Measurements from ENCODE around the gene DNAI2. TPM values are rescaled to one million over a fixed set of nuclear protein-coding genes. Genes with fewer than 3 reads are reported as not detected.

Gene DNAI2
- polyA plus RNA-seq, 1 donor = 0.07 TPM

DNA sequence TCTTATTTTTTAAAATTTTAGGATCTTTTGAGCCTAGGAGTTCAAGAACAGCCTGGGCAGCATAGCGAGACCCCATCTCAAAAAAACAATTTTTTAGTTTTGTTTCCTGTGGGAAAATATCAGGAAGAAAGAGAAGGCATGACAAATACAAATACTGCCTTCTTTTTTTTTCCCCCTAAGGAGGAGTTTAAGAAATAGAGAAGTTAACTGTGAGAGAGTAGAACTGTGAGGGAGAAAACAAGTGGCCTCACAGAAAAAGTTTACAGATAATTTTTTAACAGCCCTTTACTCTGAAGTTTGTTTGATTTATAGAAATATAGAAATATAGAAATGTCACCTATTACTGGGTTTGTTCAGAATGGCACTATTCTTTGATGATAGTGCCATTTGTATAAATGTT, 39.5 kb upstream of the DNAI2 start:
- 83% methylated on average over 1 of the region's 1 CpG for WGBS (ENCODE audit: insufficient coverage, low lambda C conversion rate)
- Histone ChIP-seq H3K27ac (ENCODE audit: low read length) (no peak overlapping the region), H3K27me3 (ENCODE audit: control insufficient read depth, insufficient read depth, low read length) (no peaks in the 10 kb centered on the region), H3K9me3 (ENCODE audit: control insufficient read depth, low read depth, low read length) (no peaks in the 10 kb centered on the region), H3K4me1 (ENCODE audit: control insufficient read depth, insufficient read depth, low read length) (no peaks in the 10 kb centered on the region), H3K36me3 (ENCODE audit: control insufficient read depth, insufficient read depth, low read length) (peaks cover 59% of the 10 kb centered on the region), H3K4me3 (ENCODE audit: low read length) (no peak overlapping the region)
- DNase-seq = no peak

DNA sequence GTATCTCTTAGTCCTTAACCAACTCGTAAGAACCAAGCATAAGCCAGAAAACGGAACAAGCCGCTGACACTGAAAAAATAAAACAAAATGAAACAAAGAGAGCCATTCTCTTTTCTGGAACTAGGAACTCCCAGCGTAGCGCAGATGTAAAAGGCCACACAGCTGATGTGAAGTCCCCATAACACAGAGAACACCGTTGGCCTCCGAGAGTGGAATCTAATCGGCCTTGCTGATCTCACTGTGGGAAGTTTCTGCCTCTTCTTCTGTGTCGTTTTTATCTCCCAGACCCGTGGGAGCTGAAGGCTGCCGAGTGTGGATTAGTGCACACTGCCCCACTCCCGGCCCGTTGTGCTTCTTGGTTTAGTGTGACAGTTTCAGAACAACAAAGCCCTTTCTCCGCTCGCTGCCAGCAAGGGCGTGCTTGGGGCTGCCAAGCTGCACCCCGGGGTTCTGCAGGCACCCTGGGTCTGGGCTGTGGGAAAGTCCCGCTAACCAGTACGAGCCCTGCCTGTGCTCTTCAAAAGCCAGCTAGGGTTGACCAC, 38.9 kb upstream of the DNAI2 start:
- no peak overlapping the region for H3K4me3 ChIP-seq (ENCODE audit: low read length)
- peaks cover 61% of the 10 kb centered on the region for H3K36me3 ChIP-seq (ENCODE audit: control insufficient read depth, insufficient read depth, low read length)
- H3K27ac ChIP-seq (ENCODE audit: low read length) = no peak overlapping the region
- no peaks in the 10 kb centered on the region for H3K9me3 ChIP-seq (ENCODE audit: control insufficient read depth, low read depth, low read length)
- no peaks in the 10 kb centered on the region for H3K27me3 ChIP-seq (ENCODE audit: control insufficient read depth, insufficient read depth, low read length)
- no peak for DNase-seq
- no peaks in the 10 kb centered on the region for H3K4me1 ChIP-seq (ENCODE audit: control insufficient read depth, insufficient read depth, low read length)
- 60% methylated on average over 1 of the region's 19 CpGs for WGBS (ENCODE audit: insufficient coverage, low lambda C conversion rate)

DNA sequence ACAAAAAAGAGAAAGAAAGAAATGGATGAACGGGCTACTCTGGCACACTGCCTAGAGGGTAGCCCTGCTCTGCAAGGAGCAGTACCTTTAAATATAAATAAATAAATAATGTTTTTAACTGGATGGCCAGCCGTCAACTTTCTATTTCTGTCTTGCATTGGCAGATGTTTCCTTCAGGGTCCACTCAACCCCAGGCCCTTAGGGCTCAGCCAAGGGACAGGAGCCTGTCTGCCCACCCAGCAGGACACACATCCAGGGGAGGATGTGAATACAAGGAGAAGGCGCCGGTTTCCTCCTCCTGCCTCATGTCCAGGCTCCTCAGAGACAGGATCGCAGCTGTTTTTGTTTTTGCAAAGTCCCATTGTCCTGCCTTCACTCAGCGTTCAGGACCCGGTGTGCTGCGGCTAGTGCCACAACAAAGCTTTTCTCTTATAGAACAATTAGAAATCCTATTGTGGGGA, 38.1 kb upstream of the DNAI2 start:
- no peak for DNase-seq
- Histone ChIP-seq H3K4me3 (ENCODE audit: low read length) (no peak overlapping the region), H3K27ac (ENCODE audit: low read length) (no peak overlapping the region), H3K36me3 (ENCODE audit: control insufficient read depth, insufficient read depth, low read length) (peaks cover 56% of the 10 kb centered on the region), H3K4me1 (ENCODE audit: control insufficient read depth, insufficient read depth, low read length) (no peaks in the 10 kb centered on the region), H3K27me3 (ENCODE audit: control insufficient read depth, insufficient read depth, low read length) (no peaks in the 10 kb centered on the region), H3K9me3 (ENCODE audit: control insufficient read depth, low read depth, low read length) (no peaks in the 10 kb centered on the region)
- no CpG with 5 or more reads among the region's 8 CpGs for WGBS (ENCODE audit: insufficient coverage, low lambda C conversion rate)

DNA sequence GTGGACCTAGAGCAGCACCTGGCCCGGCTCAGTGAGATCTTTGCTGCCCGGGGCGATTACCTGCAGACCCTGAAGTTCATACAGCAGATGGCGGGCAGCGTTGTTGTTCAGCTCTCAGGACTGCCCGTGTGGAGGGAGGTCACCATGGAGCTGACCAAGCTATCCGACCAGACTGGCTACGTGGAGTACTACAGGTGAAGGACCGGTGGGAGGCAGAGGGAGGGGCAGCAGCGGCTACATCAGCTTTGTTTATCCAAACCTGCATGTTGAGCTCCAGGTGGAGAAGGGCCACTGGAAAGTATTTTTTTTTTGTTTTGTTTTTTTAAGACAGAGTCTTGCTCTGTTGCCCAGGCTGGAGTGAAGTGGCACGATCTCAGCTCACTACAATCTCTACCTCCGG, 36.7 kb upstream of the DNAI2 start:
- H3K27ac ChIP-seq (ENCODE audit: low read length) = no peak overlapping the region
- H3K27me3 ChIP-seq (ENCODE audit: control insufficient read depth, insufficient read depth, low read length) = no peaks in the 10 kb centered on the region
- no peak for DNase-seq
- H3K4me1 ChIP-seq (ENCODE audit: control insufficient read depth, insufficient read depth, low read length) = no peaks in the 10 kb centered on the region
- 72% methylated on average over 2 of the region's 12 CpGs for WGBS (ENCODE audit: insufficient coverage, low lambda C conversion rate)
- no peaks in the 10 kb centered on the region for H3K9me3 ChIP-seq (ENCODE audit: control insufficient read depth, low read depth, low read length)
- no peak overlapping the region for H3K4me3 ChIP-seq (ENCODE audit: low read length)
- peaks cover 44% of the 10 kb centered on the region for H3K36me3 ChIP-seq (ENCODE audit: control insufficient read depth, insufficient read depth, low read length)

DNA sequence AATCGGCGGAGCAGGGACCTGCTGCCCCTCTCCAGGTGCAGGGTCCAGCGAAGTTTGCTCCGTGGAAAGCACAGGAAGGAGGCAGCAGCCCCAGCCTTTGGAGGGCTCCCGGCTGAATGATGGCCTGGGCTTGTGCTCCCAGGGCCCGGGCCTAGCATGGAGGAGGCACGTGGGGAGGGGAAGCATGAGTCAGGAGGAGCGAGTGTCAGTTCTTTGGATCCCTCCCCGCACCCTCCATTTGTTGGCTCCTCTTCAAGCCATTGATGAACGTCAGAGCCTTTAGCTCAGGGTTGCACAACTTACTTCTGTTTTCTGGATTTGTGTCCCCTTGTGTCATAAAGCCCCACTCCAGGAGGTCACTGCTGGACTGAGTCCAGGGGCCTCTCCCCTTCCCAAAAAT, 34.9 kb upstream of the DNAI2 start:
- no CpG with 5 or more reads among the region's 10 CpGs for WGBS (ENCODE audit: insufficient coverage, low lambda C conversion rate)
- DNase-seq = no peak
- H3K4me1 ChIP-seq (ENCODE audit: control insufficient read depth, insufficient read depth, low read length) = no peaks in the 10 kb centered on the region
- no peak overlapping the region for H3K4me3 ChIP-seq (ENCODE audit: low read length)
- no peaks in the 10 kb centered on the region for H3K27me3 ChIP-seq (ENCODE audit: control insufficient read depth, insufficient read depth, low read length)
- no peak overlapping the region for H3K27ac ChIP-seq (ENCODE audit: low read length)
- peaks cover 45% of the 10 kb centered on the region for H3K36me3 ChIP-seq (ENCODE audit: control insufficient read depth, insufficient read depth, low read length)
- H3K9me3 ChIP-seq (ENCODE audit: control insufficient read depth, low read depth, low read length) = no peaks in the 10 kb centered on the region

DNA sequence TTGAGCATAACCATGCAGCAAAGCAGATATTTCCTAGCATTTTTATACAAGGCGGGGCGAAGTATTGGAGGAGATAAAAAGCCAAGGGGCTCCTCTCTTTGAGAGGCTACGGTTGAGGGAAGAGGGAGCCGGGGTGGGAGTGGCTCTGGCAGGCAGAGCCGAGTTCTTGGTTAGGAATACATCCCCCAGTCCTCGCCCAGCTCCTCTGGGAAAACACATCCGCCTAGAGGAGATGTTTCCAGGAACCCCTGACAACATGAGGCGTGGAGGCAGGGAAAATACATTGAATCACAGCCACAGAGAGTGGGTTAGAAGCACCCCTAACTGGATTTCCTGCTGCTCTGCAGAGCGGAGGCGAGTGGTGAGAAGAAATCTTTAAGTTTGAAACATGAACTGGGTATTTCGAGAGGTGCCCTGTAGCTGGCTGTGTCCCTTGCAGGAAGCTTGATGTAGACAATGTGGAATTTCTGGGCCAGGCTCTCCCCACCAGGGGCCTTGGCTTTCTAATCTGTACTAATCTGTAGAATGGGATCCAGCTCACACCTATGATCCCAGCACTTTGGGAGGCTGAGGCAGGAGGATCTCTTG, 33.3 kb upstream of the DNAI2 start:
- Histone ChIP-seq H3K4me1 (ENCODE audit: control insufficient read depth, insufficient read depth, low read length) (peaks cover 3% of the 10 kb centered on the region), H3K4me3 (ENCODE audit: low read length) (no peak overlapping the region), H3K36me3 (ENCODE audit: control insufficient read depth, insufficient read depth, low read length) (peaks cover 42% of the 10 kb centered on the region), H3K27me3 (ENCODE audit: control insufficient read depth, insufficient read depth, low read length) (no peaks in the 10 kb centered on the region), H3K9me3 (ENCODE audit: control insufficient read depth, low read depth, low read length) (no peaks in the 10 kb centered on the region), H3K27ac (ENCODE audit: low read length) (no peak overlapping the region)
- WGBS (ENCODE audit: insufficient coverage, low lambda C conversion rate) = no CpG with 5 or more reads among the region's 11 CpGs
- DNase-seq = peak; percentile 45 to 51

DNA sequence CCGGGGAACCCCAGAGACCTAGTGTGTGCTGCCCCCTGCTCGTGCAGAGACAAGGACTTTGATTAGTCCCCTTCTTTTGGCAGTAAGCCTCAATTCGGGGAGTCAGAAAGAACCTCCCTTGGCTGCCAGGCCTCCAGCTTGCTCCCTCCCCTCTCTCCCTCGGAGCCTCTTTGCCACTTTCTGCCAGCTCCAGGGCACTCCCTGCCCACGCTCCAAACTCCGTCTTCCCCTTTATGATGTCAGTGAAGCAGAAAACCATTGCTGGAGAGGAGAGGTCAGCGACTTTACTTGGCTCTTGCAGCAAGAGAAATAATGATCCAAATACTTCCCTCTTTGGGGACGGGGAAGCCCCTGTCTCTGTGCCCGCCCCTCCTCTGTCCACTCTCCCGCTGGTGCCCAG, 32.6 kb upstream of the DNAI2 start:
- H3K27ac ChIP-seq (ENCODE audit: low read length) = no peak overlapping the region
- H3K36me3 ChIP-seq (ENCODE audit: control insufficient read depth, insufficient read depth, low read length) = peaks cover 41% of the 10 kb centered on the region
- H3K4me1 ChIP-seq (ENCODE audit: control insufficient read depth, insufficient read depth, low read length) = peaks cover 3% of the 10 kb centered on the region
- H3K4me3 ChIP-seq (ENCODE audit: low read length) = no peak overlapping the region
- H3K9me3 ChIP-seq (ENCODE audit: control insufficient read depth, low read depth, low read length) = no peaks in the 10 kb centered on the region
- no peaks in the 10 kb centered on the region for H3K27me3 ChIP-seq (ENCODE audit: control insufficient read depth, insufficient read depth, low read length)
- no peak for DNase-seq
- WGBS (ENCODE audit: insufficient coverage, low lambda C conversion rate) = 80% methylated on average over 1 of the region's 10 CpGs

DNA sequence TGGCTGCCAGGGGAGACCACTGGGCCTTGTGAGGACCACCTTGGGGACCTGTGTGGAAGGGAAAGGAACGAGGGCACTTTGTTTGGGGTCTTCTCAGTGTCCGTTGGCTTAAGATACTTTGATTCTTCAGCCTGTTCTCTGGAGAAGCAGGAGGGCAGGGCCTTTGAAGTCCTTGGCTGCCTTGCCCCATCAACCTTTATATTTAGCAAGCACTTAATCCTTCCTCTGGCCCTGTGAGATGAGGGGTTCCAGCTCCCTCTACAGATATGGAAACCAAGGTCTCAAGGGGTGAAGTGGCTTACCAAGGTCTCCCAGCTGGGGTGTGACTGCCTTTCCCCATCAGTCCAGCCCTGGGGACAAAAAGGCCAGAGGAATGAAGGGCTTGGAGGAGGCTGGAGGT, 32.2 kb upstream of the DNAI2 start:
- WGBS (ENCODE audit: insufficient coverage, low lambda C conversion rate) = no CpG with 5 or more reads among the region's 2 CpGs
- H3K4me1 ChIP-seq (ENCODE audit: control insufficient read depth, insufficient read depth, low read length) = peaks cover 3% of the 10 kb centered on the region
- H3K27me3 ChIP-seq (ENCODE audit: control insufficient read depth, insufficient read depth, low read length) = no peaks in the 10 kb centered on the region
- H3K4me3 ChIP-seq (ENCODE audit: low read length) = no peak overlapping the region
- H3K36me3 ChIP-seq (ENCODE audit: control insufficient read depth, insufficient read depth, low read length) = peaks cover 39% of the 10 kb centered on the region
- H3K27ac ChIP-seq (ENCODE audit: low read length) = no peak overlapping the region
- DNase-seq = no peak
- no peaks in the 10 kb centered on the region for H3K9me3 ChIP-seq (ENCODE audit: control insufficient read depth, low read depth, low read length)

DNA sequence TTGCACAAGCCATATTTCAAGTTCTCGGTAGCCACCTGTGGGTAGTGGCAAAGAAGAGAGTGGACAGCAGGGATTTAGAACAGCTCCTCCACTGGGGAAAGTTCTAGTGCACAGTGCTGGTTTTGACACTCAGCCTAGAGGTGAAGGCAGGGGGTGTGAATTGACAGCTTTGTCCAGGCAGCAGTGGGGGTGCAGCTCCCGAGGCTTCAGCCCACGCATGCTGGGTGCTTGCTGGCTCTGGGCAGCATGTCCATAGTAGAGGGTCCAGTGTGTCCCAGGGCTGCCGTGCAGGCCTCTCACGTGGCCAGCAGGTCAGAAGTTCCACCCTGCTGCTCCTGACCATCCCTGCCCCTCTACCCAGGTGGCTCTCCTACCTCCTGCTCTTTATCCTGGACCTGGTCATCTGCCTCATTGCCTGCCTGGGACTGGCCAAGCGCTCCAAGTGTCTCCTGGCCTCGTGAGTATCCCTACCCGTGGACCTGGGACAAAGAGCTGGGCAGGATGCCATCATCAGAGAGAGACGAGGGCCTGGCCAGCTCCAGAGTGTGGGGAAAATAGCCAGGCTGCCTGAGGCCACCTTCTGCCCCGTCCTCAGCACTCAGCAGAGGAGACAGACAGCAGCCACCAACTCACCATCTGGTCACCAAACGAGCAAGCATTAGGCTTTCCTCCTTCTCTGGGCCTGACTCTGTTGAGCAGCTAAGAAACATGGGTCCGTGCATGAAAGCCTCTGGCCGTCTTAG, 30.9 kb upstream of the DNAI2 start:
- Histone ChIP-seq H3K4me1 (ENCODE audit: control insufficient read depth, insufficient read depth, low read length) (peaks cover 3% of the 10 kb centered on the region), H3K27me3 (ENCODE audit: control insufficient read depth, insufficient read depth, low read length) (no peaks in the 10 kb centered on the region), H3K9me3 (ENCODE audit: control insufficient read depth, low read depth, low read length) (no peaks in the 10 kb centered on the region), H3K4me3 (ENCODE audit: low read length) (no peak overlapping the region), H3K36me3 (ENCODE audit: control insufficient read depth, insufficient read depth, low read length) (peaks cover 31% of the 10 kb centered on the region), H3K27ac (ENCODE audit: low read length) (no peak overlapping the region)
- DNase-seq = no peak
- no CpG with 5 or more reads among the region's 13 CpGs for WGBS (ENCODE audit: insufficient coverage, low lambda C conversion rate)

DNA sequence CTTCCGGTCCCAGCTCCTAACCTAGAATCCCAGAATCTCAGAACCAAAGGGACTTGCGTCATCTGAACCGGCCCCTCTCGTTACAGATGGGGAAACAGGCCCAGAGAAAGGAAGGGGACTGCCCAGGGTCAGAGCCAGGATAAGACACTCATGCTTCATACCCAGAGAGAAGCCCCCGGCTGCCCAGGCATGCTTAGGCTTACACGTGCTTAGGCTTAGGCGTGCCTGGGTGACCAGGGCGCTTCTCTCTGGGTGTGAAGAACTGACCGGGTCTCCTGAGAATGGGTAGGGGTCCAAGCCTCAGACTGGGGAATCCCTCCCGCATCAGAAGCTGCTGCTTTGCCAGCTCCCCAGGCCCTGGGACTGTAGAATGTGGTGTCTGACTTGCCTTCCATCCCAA, 29.9 kb upstream of the DNAI2 start:
- WGBS (ENCODE audit: insufficient coverage, low lambda C conversion rate) = no CpG with 5 or more reads among the region's 10 CpGs
- no peaks in the 10 kb centered on the region for H3K9me3 ChIP-seq (ENCODE audit: control insufficient read depth, low read depth, low read length)
- no peak overlapping the region for H3K4me3 ChIP-seq (ENCODE audit: low read length)
- H3K4me1 ChIP-seq (ENCODE audit: control insufficient read depth, insufficient read depth, low read length) = peaks cover 3% of the 10 kb centered on the region
- no peaks in the 10 kb centered on the region for H3K27me3 ChIP-seq (ENCODE audit: control insufficient read depth, insufficient read depth, low read length)
- peaks cover 30% of the 10 kb centered on the region for H3K36me3 ChIP-seq (ENCODE audit: control insufficient read depth, insufficient read depth, low read length)
- no peak for DNase-seq
- no peak overlapping the region for H3K27ac ChIP-seq (ENCODE audit: low read length)

Measured in large intestine (tissue), 3 donors.